ENCODE measurements around the gene WDFY3.

DNA sequence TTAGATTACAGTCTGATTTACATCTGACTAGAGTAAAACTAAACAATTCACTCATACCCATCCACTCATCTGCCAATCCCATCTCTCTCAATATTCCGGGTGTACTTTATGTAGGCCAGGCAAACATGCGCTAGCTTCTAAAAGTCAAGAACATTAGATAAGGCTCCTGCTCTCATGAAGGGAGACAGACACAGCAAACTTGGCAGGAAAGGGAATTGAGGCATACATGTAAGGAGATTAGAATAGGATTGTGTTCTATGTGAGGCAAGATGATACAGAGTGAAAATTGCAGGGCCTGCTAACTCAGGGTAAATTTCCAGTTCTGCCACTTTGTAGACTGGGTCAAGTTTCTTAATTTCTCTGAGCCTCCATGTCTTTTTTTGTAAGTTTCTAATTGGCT is 247.8 kb downstream of the WDFY3 start:
- TF ChIP-seq, protein P1, sequence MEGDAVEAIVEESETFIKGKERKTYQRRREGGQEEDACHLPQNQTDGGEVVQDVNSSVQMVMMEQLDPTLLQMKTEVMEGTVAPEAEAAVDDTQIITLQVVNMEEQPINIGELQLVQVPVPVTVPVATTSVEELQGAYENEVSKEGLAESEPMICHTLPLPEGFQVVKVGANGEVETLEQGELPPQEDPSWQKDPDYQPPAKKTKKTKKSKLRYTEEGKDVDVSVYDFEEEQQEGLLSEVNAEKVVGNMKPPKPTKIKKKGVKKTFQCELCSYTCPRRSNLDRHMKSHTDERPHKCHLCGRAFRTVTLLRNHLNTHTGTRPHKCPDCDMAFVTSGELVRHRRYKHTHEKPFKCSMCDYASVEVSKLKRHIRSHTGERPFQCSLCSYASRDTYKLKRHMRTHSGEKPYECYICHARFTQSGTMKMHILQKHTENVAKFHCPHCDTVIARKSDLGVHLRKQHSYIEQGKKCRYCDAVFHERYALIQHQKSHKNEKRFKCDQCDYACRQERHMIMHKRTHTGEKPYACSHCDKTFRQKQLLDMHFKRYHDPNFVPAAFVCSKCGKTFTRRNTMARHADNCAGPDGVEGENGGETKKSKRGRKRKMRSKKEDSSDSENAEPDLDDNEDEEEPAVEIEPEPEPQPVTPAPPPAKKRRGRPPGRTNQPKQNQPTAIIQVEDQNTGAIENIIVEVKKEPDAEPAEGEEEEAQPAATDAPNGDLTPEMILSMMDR (IDR thresholded peaks at IDR 0.05), result no peak
- TF ChIP-seq POLR2AphosphoS5 (IDR thresholded peaks at IDR 0.05), result no peak
- no peak for TF ChIP-seq EP300 (IDR thresholded peaks at IDR 0.05)
- TF ChIP-seq POLR2A (IDR thresholded peaks at IDR 0.05), result no peak

Data from suprapubic skin (tissue), 4 donors.